ENCODE measurements around the gene FOXJ3.
A peak's percentile ranks its signal among the peaks of the same experiment; 100 is the strongest.

The FOXJ3 gene

DNA sequence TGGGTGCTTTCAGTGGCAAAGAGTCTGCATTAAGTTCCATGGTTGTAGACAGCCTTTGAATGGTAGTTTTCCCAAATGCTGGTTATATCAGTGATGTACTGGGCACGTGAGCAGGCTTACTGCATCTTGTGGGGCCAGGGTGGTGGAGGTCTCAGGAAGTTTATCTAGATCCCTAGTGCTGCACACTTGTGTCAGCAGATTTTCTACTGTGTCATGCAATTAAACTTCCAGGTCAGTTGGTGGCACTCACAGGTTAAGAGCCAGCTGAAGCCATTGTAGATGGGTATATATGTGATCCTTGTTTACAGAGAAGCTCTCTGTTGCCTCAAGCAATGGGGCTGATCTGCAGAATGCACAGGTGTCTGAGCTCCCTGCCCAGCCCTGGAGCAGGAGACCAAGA is 33.0 kb downstream of the FOXJ3 start:
- DNase-seq: no peak

- DNase-seq: no peak
These were observed 36.5 kb downstream of the FOXJ3 start for GRCh38 chr1:42298520-42298919.

- DNase-seq: no peak
These were observed 39.2 kb downstream of the FOXJ3 start for GRCh38 chr1:42295816-42296215.

GRCh38 chr1:42290130-42290529 is 44.9 kb downstream of the FOXJ3 start:
- no peak for DNase-seq

- no peak for DNase-seq
These were observed 46.6 kb downstream of the FOXJ3 start for GRCh38 chr1:42288311-42288985.

DNA sequence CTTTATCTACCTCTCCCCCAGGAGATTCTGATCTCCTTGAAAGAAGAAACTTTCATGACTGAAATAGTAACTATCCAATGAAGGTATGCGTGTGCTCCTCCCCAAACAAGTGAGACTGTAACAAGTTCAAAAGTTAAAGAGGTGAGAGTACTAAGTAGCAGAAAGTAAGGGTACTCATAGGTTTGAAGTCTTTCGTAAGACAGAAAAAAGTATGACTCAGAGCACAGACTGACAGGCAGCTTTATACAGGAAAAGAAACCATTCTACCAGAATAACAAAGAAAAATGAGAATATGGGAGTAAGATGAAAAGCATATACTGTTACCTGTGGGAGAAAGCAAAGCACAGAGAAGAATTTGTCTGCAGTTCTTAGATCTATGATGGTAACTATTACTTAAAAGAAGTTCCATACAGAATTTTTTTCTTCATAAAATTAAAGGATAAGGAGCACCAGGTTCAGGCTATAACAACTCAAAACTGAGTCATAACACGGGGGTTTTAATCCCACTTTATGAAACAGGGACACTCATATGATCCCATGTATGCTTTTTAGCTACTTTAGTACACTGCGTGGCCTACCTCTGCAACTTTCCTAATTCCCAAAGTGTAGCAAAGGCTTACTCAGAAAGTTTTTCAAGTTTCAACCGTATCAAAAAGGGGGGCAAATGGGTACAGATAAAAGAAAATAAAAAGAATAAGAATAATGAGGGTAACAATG is 52.0 kb downstream of the FOXJ3 start:
- no peak for DNase-seq

DNA sequence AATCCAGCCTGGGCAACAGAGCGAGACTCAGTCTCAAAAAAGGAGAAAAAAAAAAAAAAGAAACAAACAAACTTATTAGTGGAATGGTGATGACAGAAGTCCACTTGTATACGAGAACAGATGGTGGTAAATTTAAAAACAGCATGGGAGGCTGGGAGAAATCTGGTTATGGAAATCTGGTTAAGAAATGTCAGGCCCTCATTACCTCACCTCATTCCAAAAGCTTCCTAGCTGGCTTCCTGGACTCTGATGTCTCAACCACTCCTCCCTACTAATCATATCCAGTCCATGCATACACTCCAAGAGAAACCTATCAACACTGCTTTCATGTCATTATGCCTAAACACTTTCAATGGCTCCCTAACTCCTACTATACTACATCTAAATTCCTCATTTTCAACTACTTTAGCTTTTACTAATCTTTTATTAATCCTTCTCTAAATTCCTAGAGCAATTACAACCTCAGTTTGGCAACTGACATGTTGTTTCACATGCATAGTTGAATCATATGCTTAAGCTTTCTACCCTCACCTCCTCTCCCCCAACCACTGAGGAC is 52.9 kb downstream of the FOXJ3 start:
- peak; percentile 68 for DNase-seq

DNA sequence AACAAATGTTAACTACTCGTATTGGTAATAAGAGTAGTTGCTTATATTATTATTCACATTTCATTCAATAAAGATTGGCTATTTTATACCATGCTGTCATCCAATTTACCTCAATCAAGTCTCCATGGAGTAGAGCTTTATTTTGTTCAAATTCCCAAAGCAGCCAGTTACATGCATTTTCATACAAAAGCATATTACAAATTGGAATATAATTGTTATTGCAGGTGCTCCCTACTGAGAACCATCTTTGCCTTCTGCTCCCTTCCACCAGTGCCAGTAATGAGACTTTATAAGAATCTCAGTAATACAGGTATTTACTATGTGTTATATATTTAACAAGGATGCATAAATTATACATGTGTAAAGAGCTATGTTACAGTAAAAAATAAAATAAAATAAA is 54.2 kb downstream of the FOXJ3 start:
- DNase-seq: no peak

GRCh38 chr1:42279055-42279454 is 56.0 kb downstream of the FOXJ3 start:
- DNase-seq: no peak

DNA sequence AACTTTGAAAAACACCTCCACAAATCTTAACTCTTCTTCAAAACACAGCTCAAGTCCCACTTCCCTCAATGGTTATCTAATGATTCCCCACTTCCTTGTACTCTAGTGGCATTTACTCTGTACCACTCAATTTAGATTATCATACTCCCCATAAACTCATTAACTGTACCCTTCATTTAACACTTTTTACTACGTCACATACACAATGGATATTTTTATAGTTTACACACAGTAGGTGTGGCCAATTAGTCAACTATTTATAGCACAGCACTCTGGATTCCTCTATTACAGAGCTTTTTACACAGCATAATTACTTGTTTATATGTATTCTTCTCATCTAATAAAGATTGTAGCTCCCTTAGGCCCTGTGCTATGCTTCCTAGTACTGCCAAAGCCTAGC is 62.1 kb downstream of the FOXJ3 start:
- DNase-seq: no peak

DNA sequence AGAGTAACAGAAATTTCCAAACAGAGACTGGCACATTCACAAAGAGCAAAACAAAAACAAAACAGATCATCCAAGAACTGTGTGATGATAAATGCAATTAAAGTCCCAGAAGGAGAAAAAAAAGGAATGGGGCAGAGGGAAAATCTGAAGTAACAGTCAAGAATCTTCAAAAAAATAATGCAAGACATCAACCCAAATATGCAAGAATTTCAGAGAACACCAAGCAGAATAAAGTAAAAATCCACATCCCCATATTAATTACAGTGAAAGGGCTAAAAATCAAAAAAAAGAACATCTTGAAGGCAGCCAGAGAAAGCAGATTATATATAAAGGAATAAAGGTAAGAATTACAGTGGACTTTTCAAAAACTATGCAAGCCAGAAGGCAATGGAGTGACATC is 67.1 kb downstream of the FOXJ3 start:
- no peak for DNase-seq

GRCh38 chr1:42266253-42267135 is 68.5 kb downstream of the FOXJ3 start:
- DNase-seq: no peak

DNA sequence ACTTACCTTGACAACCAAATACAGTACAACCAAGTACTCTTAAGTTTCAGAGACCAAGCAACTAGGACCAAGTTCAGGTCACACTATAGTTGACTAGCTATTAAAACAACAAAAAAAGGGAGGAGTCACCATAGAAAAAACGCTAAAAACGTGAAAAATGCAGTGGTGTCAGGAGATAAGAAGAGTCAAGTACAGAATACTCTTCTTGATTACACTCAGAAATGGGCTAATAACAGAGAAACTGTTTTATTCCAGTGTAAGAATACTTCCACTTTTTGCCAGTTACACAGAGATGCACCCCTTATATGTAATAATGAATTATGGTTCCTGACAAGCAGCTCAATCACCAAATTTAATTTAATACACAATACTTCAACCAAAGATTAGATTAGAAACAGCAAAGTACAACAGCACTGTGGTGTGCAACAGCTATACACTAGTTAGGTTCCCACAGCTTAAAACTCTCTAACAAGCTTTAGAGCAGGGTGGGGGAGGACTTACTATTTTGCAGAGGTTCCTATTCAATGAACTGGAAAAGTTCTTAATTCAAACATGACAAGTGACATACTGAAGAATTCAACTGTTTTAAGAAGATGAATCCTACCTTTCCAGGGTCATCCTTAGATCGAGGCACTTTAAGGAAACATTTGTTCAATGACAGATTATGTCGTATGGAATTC is 70.4 kb downstream of the FOXJ3 start:
- no peak for DNase-seq

DNA sequence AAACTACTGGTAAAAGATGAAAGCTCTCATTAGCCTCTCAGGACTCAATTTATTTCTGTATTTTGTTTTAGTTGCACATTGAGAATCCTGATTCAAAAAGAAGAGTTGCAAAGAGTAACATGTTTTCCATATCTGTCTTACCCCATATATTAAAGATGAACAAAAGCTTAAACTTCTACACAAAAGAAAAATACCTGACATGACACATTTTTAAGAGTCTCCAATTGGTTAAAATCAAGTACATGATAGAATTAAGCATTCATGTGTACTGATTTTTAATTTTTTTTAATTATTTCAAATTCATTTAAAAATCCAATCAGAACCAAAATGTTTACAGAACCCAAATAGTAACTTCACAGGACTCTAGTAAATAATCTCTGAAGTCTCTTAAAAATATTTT is 72.0 kb downstream of the FOXJ3 start:
- DNase-seq: no peak

GRCh38 chr1:42260376-42261070 is 74.5 kb downstream of the FOXJ3 start:
- no peak for DNase-seq

GRCh38 chr1:42259739-42260064 is 75.3 kb downstream of the FOXJ3 start:
- no peak for DNase-seq

GRCh38 chr1:42259059-42259738 is 75.8 kb downstream of the FOXJ3 start:
- no peak for DNase-seq

GRCh38 chr1:42258218-42258617 is 76.8 kb downstream of the FOXJ3 start:
- DNase-seq: no peak

DNA sequence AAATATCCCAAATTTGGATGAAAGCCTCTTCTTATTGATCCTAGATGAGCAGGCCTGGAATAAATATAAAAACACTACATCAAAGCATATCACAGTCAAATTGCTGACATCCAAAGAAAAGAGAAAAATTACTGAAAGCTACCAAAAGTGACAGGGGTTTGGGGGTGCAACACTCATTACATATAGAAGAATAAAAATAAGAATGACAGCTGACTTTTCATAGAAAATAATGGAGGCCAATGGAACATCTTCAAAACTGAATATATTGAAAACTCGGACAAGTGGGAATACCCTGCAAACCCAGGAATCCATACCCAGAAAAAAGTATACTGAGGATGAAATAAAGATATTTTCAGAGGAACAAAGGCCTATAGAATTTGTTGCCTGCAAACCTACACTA is 84.0 kb downstream of the FOXJ3 start:
- no peak for DNase-seq

GRCh38 chr1:42250164-42250563 is 84.9 kb downstream of the FOXJ3 start:
- no peak for DNase-seq

GRCh38 chr1:42240966-42241755 is 93.9 kb downstream of the FOXJ3 start:
- DNase-seq: no peak

All from NCI-H446 treated with DMSO at 0.1 percent for 48 hours (cell line).